T-helper 1 cell treated with Interleukin-12 subunit alpha and Interleukin-12 subunit beta and Interleukin-4 antibody, amounts not matched to agents 30 ng/mL and 1 ng/mL, for 36 hours (primary cell): ENCODE results near the gene CACFD1. TPM values are rescaled to one million over a fixed set of nuclear protein-coding genes. Genes with fewer than 3 reads are reported as not detected.

Experiments
- intact Hi-C: fragments of 100-400 bp; cut with micrococcal nuclease; formaldehyde crosslinking; loops from one replicate; pipeline ENCODE4 v1.15.1; 2024
- total RNA-seq: library from RNA; stranded (reverse); gene quantifications from 2 replicates; pipeline ENCODE4 v1.2.3, GENCODE V29; 2022

CACFD1 gene
- total RNA-seq, 1 donor from 2014 or later = 0.78 TPM

GRCh38 chr9:133478851-133479711 lies 19.3 kb downstream of the CACFD1 start, which contains the start of gene SLC2A6:
TSS of gene SLC2A6 (minus strand) at chr9:133479099. CDS start at chr9:133479059, 40 bp downstream.
- intact Hi-C loops = loop anchor here (1.0 to 2.0 kb wide), 5 partner anchors 20 to 292 kb away; partner anchors contain the start of genes CACFD1, REXO4, STKLD1 and SURF4

DNA sequence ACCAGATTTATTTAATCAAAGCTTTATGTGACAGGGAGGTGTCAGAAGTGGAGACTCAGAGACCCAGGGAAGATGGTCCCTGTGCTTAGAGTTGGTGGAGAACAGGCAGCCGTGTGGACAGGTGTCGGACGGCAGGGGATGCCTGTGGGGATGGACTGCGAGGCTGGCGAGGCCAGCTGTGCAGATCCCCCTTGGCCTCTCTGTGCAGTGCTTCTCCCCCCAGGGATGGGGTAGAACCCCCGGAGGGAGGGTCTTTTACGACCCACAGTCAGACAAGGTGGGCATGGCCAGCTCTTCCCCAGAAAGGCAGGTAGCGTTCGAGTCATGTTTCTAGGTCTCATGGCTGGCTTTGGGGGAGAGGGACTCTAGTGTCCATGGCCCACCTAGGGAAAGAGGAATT lies 23.8 kb downstream of the CACFD1 start:
- intact Hi-C loops = loop anchor here (10.0 kb wide), 1 partner anchor 139 kb away; the partner anchor contains the start of genes MED22 and RPL7A

GRCh38 chr9:133484671-133485437 lies 25.1 kb downstream of the CACFD1 start:
- intact Hi-C loops = loop anchor here (10.0 kb wide), 1 partner anchor 140 kb away; the partner anchor contains the start of genes MED22 and RPL7A

GRCh38 chr9:133485531-133486260 lies 25.9 kb downstream of the CACFD1 start:
- intact Hi-C loops = loop anchor here (1.0 to 10.0 kb wide), 6 partner anchors 27 to 463 kb away; partner anchors contain the start of genes CACFD1, MED22 and RPL7A

DNA sequence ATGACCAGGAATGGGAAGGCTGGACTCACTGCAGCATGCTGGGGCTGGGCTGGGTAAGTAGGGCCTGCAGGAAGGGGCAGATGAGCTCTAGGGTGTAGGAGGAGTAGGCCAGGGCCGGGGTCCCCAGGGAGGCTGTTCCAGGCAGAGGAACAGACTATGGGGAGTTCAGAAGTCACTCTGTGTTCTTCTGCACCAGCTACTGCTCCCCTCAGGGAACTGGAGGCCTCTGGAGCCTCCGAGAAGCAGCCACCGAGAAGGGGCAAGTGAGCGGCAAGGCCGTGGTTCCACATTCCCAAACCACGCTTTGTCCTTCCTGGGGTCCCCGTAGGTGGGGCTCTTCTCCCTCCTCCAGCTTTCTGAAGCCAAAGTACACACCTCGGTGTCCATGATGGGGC lies 27.6 kb downstream of the CACFD1 start:
- intact Hi-C loops = loop anchor here (2.0 to 10.0 kb wide), 2 partner anchors 29 to 143 kb away; partner anchors contain the start of genes CACFD1, MED22 and RPL7A

GRCh38 chr9:133488686-133489252 lies 29.0 kb downstream of the CACFD1 start:
- intact Hi-C loops = loop anchor here (10.0 kb wide), 1 partner anchor 144 kb away; the partner anchor contains the start of genes MED22 and RPL7A

GRCh38 chr9:133489253-133490190 lies 29.7 kb downstream of the CACFD1 start:
- intact Hi-C loops = loop anchor here (10.0 kb wide), 1 partner anchor 145 kb away; the partner anchor contains the start of genes MED22 and RPL7A

- intact Hi-C loops = no loop called here
Measured at GRCh38 chr9:133490201-133490681, 30.5 kb downstream of the CACFD1 start.

DNA sequence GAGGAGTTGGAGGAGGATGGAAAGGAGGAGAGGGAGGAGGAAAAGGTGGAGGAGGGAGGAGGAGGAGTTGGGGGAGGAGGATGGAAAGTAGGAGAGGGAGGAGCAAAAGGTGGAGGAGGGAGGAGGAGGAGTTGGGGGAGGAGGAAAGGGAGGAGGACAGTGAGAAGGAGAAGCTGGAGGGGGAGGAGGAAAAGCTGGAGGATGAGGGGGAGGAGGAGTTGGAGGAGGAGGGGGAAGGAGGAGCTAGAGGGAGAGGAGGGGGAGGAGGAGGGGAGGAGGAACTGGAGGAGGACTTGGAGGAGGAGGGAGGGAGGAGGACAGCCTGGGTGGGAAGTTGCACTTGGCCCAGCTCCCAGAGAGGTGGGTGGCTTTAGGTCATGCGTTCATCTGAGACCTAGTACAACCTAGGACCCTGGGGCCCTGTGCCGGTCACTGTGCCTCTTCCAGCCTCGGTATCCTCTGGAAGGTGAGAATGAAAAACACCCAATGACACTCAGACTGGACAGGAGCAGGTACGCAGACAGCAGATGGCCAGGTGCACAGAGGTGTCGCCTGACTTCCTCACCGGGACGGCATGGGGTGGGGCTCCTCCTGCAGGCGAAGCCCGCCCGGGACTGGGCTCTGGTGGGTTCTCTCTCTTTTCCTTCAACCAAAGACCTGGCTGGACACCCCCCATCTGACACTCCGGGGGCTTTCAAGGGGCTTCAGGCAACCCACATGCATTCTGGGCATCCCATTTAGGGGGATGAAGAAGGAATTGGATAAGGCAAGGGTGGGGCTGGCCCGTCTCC lies 31.3 kb downstream of the CACFD1 start:
- intact Hi-C loops = no loop called here

- intact Hi-C loops = no loop called here
Measured at GRCh38 chr9:133491656-133491925, 31.8 kb downstream of the CACFD1 start.

DNA sequence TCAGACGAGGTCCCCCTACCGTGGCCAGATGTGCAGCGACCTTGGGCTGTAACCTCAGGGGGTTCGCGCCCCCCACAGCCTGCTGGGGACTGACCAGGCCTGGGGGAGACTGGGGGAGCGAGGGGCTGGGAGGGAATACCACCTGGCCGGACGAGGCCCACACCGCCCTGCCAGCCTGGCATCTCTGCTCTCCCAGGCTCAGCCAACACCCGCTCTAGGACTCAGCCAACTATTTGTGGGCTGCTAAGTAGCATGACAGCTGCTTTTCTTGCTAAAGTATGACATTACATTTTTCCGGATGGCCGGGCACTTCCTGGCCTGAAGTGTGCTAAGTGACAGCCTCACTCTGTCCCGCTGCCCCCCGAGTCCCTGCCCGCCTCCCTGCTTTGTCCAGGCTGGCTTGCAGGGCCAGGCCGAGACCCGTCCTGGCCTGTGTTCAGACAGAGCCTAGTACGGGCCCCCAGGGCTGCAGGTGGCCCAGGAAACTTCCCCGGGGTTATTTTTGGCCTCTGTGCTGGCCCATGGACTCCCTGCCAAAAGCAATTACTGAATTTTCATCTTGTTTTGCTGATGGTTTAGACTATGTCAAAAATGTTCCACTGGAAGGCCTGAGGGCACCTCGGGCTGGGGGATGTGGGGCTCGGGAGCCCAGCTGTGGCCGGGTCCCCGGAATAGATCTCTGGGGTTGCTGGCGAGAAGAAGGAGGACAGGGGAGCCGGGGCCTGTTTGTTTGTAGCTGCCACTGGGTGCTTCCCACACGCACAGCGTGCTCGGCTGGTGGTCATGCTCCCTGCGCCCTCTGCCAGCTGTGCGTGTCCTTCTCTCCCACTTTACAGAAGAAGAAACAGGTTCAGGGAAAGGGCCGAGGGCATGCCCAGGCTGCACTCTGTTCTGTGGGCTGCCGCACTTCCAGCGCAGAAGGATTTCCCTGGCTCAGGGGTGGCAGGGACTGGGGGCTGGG lies 32.6 kb downstream of the CACFD1 start:
- intact Hi-C loops = no loop called here

- intact Hi-C loops = no loop called here
Measured at GRCh38 chr9:133493428-133493827, 33.6 kb downstream of the CACFD1 start.

- intact Hi-C loops = no loop called here
Measured at GRCh38 chr9:133493845-133494540, 34.2 kb downstream of the CACFD1 start.

DNA sequence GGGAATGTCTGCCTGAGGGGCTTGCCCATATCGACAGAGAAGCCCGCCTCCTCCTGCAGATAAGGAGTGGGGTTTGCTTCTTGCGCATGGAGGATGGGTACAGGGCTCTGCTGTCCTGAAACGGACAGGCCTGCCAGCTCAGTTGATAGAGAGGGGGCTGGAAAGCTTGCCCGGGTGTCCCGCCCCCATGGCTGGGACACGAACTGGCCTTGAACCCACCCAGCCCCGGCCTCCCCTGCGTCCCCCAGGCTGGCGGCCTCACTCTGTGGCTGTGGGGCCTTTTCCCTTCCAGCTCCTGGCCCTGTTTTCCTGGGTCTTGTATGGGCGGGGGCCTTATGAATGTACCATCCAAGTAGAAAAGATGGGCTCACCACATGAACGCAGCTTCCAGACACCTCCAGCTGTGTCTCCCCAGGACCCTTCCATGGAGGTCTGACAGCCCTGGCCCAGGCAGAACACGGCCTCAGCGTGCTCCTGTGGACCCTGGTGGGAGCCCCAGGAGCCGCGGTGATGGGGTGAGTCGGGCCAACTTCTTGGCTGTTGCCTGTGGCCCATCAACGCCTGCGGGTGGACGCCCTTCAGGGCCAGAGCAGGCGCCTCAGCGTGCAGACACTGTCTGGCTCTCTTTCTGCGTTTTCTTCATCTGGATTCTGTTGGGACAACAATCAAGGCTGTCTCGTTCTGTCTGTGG lies 35.0 kb downstream of the CACFD1 start:
- intact Hi-C loops = no loop called here

DNA sequence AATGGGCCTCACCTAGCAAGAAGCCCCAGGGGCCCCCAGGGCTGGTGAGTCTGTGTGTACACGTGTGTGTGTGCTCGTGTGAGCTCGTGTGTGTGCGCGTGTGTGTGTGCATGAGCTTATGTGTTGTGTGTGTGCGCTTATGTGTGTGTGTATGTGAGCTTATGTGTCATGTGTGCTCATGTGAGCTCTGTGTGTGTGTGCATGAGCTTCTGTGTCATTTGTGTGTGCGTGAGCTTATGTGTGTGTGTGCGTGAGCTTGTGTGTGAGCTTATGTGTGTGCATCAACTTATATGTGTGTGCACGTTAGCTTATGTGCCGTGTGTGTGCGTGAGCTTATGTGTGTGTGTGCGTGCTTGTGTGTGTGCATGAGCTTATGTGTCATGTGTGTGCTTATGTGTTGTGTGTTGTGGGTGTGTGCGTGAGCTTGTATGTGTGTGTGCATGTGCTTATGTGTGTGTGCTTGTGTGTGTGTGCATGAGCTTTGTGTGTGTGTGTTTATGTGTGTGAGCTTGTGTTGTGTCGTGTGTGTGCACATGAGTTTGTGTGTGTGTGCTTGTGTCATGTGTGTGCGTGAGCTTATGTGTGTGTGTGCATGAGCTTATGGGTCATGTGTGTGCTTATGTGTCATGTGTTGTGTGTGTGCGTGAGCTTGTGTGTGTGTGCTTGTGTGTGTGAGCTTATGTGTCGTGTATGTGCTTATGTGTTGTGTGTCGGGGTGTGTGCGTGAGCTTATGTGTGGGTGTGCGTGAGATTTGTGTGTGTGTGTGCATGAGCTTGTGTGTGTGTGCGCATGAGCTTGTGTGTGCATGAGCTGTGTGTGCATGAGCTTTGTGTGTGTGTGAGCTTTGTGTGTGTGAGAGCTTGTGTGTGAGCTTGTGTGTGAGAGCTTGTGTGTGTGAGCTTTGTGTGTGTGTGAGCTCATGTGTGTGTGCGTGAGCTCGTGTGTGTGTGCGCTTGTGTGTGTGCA lies 35.8 kb downstream of the CACFD1 start:
- intact Hi-C loops = no loop called here
